SK-N-SH (cell line): ENCODE measurements around the gene IGSF9B. TPM values are rescaled to one million over a fixed set of nuclear protein-coding genes. Genes with fewer than 3 reads are reported as not detected.

Experiments used
- CTCF ChIA-PET: fragments of 300-600, 350-600 bp; formaldehyde crosslinking; extraction: SDS; loops from one replicate; lab custom pipeline; 2021; lab: Yijun Ruan, JAX
- POLR2A ChIA-PET: fragments of 350-600 bp; sonication (Branson Sonifier 250); formaldehyde crosslinking; extraction: SDS; loops from one replicate; lab custom pipeline; 2020; ENCODE audit warnings: antibody characterized with exemption, inconsistent platforms; lab: Yijun Ruan, JAX
- DNase-seq: peaks from one replicate; pipeline ENCODE4 v3.0.0; 2012
- H2AFZ ChIP-seq: fragments of 200-600 bp; sonication (generic); 2 replicates; pipeline ENCODE4 v1.8.1; 2016; ENCODE audit warnings: antibody characterized with exemption, mild to moderate bottlenecking, low read depth
- H3F3A ChIP-seq: fragments of 200-600 bp; sonication (generic); replicated peaks from 2 replicates; pipeline ENCODE3; 2016; ENCODE audit warnings: antibody characterized with exemption, mild to moderate bottlenecking; ENCODE audit not compliant: insufficient read depth
- H3K27ac ChIP-seq, 2 experiments: fragments of 200-500 bp in 1 of 2; fragments of 200-600 bp in 1 of 2; sonication (Bioruptor generic) in 1 of 2; sonication (generic), shearing (Covaris generic) in 1 of 2; 2 replicates each; pipeline versions ENCODE4 v1.5.1 to v1.6.1; 2014 to 2016; ENCODE audit warnings: low read depth in 2 of 2, inconsistent platforms in 1 of 2, low read length in 1 of 2, mild to moderate bottlenecking in 1 of 2, mixed read lengths in 1 of 2
- H3K27me3 ChIP-seq: fragments of 200-600 bp; sonication (generic), shearing (Covaris generic); 2 replicates; pipeline ENCODE4 v1.6.1; 2016; ENCODE audit warnings: mixed run types; ENCODE audit not compliant: insufficient read depth
- H3K36me3 ChIP-seq, 2 experiments: fragments of 200-500 bp in 1 of 2; fragments of 200-600 bp in 1 of 2; sonication (Bioruptor generic) in 1 of 2; sonication (generic) in 1 of 2; replicated peaks in 1 of 2; 2 replicates each; pipeline versions ENCODE3 to v1.5.1; 2014 to 2016; ENCODE audit warnings: low read length in 1 of 2, mild to moderate bottlenecking in 1 of 2; ENCODE audit not compliant: insufficient read depth in 2 of 2, control insufficient read depth in 1 of 2
- H3K4me1 ChIP-seq, 2 experiments: fragments of 200-500 bp in 1 of 2; fragments of 200-600 bp in 1 of 2; sonication (Bioruptor generic) in 1 of 2; sonication (generic), shearing (Covaris generic) in 1 of 2; 2 replicates each; pipeline versions ENCODE4 v1.5.1 to v1.6.1; 2014 to 2016; ENCODE audit warnings: low read depth in 1 of 2, low read length in 1 of 2, mixed run types in 1 of 2; ENCODE audit not compliant: insufficient read depth in 2 of 2, control insufficient read depth in 1 of 2
- H3K4me2 ChIP-seq: fragments of 200-600 bp; sonication (generic), shearing (Covaris generic); 2 replicates; pipeline ENCODE4 v1.6.1; 2017; ENCODE audit warnings: mixed run types
- H3K4me3 ChIP-seq, 2 experiments: fragments of 200-500 bp in 1 of 2; fragments of 200-600 bp in 1 of 2; sonication (Bioruptor generic) in 1 of 2; sonication (generic), shearing (Covaris generic) in 1 of 2; 2 replicates each; pipeline versions ENCODE4 v1.5.1 to v1.8.1; 2014 to 2016; ENCODE audit warnings: low read depth in 2 of 2, inconsistent platforms in 1 of 2, low read length in 1 of 2, mild to moderate bottlenecking in 1 of 2, mixed read lengths in 1 of 2, moderate library complexity in 1 of 2
- H3K79me2 ChIP-seq: fragments of 200-600 bp; sonication (generic); 2 replicates; pipeline ENCODE4 v1.8.1; 2017; ENCODE audit warnings: mild to moderate bottlenecking; ENCODE audit not compliant: insufficient read depth
- H3K9ac ChIP-seq: fragments of 200-600 bp; sonication (generic); 2 replicates; pipeline ENCODE4 v1.6.1; 2017; ENCODE audit warnings: mixed run types
- H3K9me2 ChIP-seq: fragments of 200-600 bp; sonication (generic); 2 replicates; pipeline ENCODE4 v1.6.1; 2017; ENCODE audit warnings: mixed run types
- H3K9me3 ChIP-seq: fragments of 200-600 bp; sonication (generic); 2 replicates; pipeline ENCODE4 v1.6.1; 2017; ENCODE audit warnings: mixed run types, mild to moderate bottlenecking, moderate library complexity
- H4K20me1 ChIP-seq: fragments of 200-600 bp; sonication (generic); 2 replicates; pipeline ENCODE4 v1.6.1; 2017; ENCODE audit warnings: mild to moderate bottlenecking, mixed run types; ENCODE audit not compliant: insufficient read depth
- CTCF ChIP-seq: fragments of 200-600 bp; sonication (generic); IDR thresholded peaks from 2 replicates; pipeline ENCODE4 v1.6.1; 2017; ENCODE audit warnings: antibody characterized with exemption, mild to moderate bottlenecking, moderate library complexity
- EZH2phosphoT487 ChIP-seq: fragments of 200-600 bp; sonication (generic); IDR thresholded peaks from 2 replicates; pipeline ENCODE4 v1.6.1; 2017; ENCODE audit warnings: low read depth, mixed run types, mild to moderate bottlenecking, antibody characterized with exemption, moderate library complexity, borderline replicate concordance
- FOSL2 ChIP-seq: IDR thresholded peaks from 2 replicates; pipeline ENCODE4 v1.4.0; 2012; ENCODE audit warnings: low read depth, mild to moderate bottlenecking, moderate library complexity, borderline replicate concordance
- FOXJ3 ChIP-seq: sonication (generic); formaldehyde crosslinking; IDR thresholded peaks from 2 replicates; pipeline ENCODE4 v1.5.1; 2020; ENCODE audit warnings: mild to moderate bottlenecking, missing genetic modification reagents
- GATA2 ChIP-seq: sonication (generic); formaldehyde crosslinking; IDR thresholded peaks from 2 replicates; pipeline ENCODE4 v1.5.0; 2020; ENCODE audit warnings: mild to moderate bottlenecking, missing genetic modification reagents
- IRF3 ChIP-seq: fragments of 150-350 bp; IDR thresholded peaks from 2 replicates; pipeline ENCODE4 v1.6.1; 2016; ENCODE audit warnings: mild to moderate bottlenecking, low read depth, low read length
- MAX ChIP-seq: IDR thresholded peaks from 2 replicates; pipeline ENCODE4 v1.4.0; 2012; ENCODE audit warnings: low read depth
- SIN3A ChIP-seq: IDR thresholded peaks from 2 replicates; pipeline ENCODE4 v1.6.1; 2012; ENCODE audit warnings: low read depth, mild to moderate bottlenecking, low read length, moderate library complexity, borderline replicate concordance
- SMC3 ChIP-seq: IDR thresholded peaks from 2 replicates; pipeline ENCODE4 v1.6.1; 2012; ENCODE audit warnings: low read depth, low read length, improper control_type of control experiment
- TCF12 ChIP-seq: IDR thresholded peaks from 2 replicates; pipeline ENCODE4 v1.4.0; 2012
- WGBS: methylation state at CpG from one replicate; pipeline ENCODE4 v1.1.6; 2017; ENCODE audit warnings: low lambda C conversion rate; 5-methylcytosine and 5-hydroxymethylcytosine counted together
- polyA plus RNA-seq, 3 experiments: library from polyadenylated mRNA; depleted of rRNA; stranded (reverse); fragments of >200 nt; gene quantifications; 2 replicates each; pipeline ENCODE4 v1.2.3, GENCODE V29; 2012

The IGSF9B gene
- polyA plus RNA-seq, 1 of the 3 experiments (the other 2 are of a cell fraction): 0.41 TPM

- POLR2A ChIA-PET: no interaction called here
- Histone ChIP-seq H2AFZ (no peak overlapping the region), H3K9ac (no peak overlapping the region), H3K4me2 (no peak overlapping the region), H3K36me3 (no peaks in the 10 kb centered on the region), H3K27ac (no peak overlapping the region; a peak in 1 of 4 replicates), H3K9me2 (no peaks in the 10 kb centered on the region), H3K79me2 (no peaks in the 10 kb centered on the region), H3K4me3 (no peak overlapping the region), H4K20me1 (no peaks in the 10 kb centered on the region), H3K27me3 (no peaks in the 10 kb centered on the region; the same call in 1 of the 2 replicates), H3K4me1 (peaks cover 0 to 39% of the 10 kb centered on the region in 2 experiments; a peak in 2 of 4 replicates), H3F3A (no peaks in the 10 kb centered on the region), H3K9me3 (no peaks in the 10 kb centered on the region)
- CTCF ChIA-PET: interaction anchor here (1.2 to 5.4 kb wide), 3 partner anchors 8 to 61 kb away, joined by 3 to 23 read pairs (median 4); no protein-coding TSS in a partner anchor
- 63% methylated on average over 15 of the region's 22 CpGs for WGBS
- no peak for TF ChIP-seq FOXJ3 (CRISPR knock-in tag)
- TF ChIP-seq SMC3: no peak
- TF ChIP-seq FOSL2: no peak
- TF ChIP-seq MAX: no peak
- DNase-seq: no peak
These were observed 32.1 kb upstream of the IGSF9B start for GRCh38 chr11:133988686-133989410.

- no peak overlapping the region for H3K4me2 ChIP-seq
- no peaks in the 10 kb centered on the region for H3K9me3 ChIP-seq
- peaks cover 0 to 38% of the 10 kb centered on the region in 2 experiments; a peak in 2 of 4 replicates for H3K4me1 ChIP-seq
- peak; percentile 48 for DNase-seq
- no peaks in the 10 kb centered on the region for H3K9me2 ChIP-seq
- TF ChIP-seq IRF3 (no peak), SIN3A (no peak), GATA2 (CRISPR knock-in tag) (0 out of 2 replicates have a peak, but pooled peaks have one; percentile 9), EZH2phosphoT487 (no peak), TCF12 (no peak), CTCF (no peak)
- H3F3A ChIP-seq: no peaks in the 10 kb centered on the region
- no peaks in the 10 kb centered on the region; the same call in 1 of the 2 replicates for H3K27me3 ChIP-seq
- no peak overlapping the region for H3K4me3 ChIP-seq
- CTCF ChIA-PET: interaction anchor here (0.5 to 5.4 kb wide), 10 partner anchors 10 to 137 kb away, joined by 3 to 23 read pairs (median 4); partner anchors contain the start of gene IGSF9B
- no peaks in the 10 kb centered on the region for H3K36me3 ChIP-seq
- H3K27ac ChIP-seq: peak overlapping the region in 1 of 2 experiments; percentile 68; a peak in 2 of 4 replicates
- 74% methylated on average over 7 of the region's 8 CpGs for WGBS
- H3K9ac ChIP-seq: no peak overlapping the region
- H4K20me1 ChIP-seq: no peaks in the 10 kb centered on the region
- no peak overlapping the region for H2AFZ ChIP-seq
- POLR2A ChIA-PET: interaction anchor here (1.0 kb wide), 1 partner anchor 47 kb away, joined by 3 read pairs; no protein-coding TSS in a partner anchor
- H3K79me2 ChIP-seq: no peaks in the 10 kb centered on the region
These were observed 30.4 kb upstream of the IGSF9B start for GRCh38 chr11:133987171-133987570.
